ENCODE results near the gene COPA. TPM values are rescaled to one million over a fixed set of nuclear protein-coding genes. Genes with fewer than 3 reads are reported as not detected.
A peak's percentile ranks its signal among the peaks of the same experiment; 100 is the strongest.
"Not testable (repeated sequence)": the region's sequence is repeated elsewhere in the genome, so short reads cannot be mapped to it uniquely, and the experiment has no call there.

The COPA gene
- total RNA-seq, 1 experiment from 2014 or later: 261 TPM

- no peak for DNase-seq (ENCODE audit: low spot score)
Observed at GRCh38 chr1:160326418-160326817, 16.6 kb downstream of the COPA start.

DNA sequence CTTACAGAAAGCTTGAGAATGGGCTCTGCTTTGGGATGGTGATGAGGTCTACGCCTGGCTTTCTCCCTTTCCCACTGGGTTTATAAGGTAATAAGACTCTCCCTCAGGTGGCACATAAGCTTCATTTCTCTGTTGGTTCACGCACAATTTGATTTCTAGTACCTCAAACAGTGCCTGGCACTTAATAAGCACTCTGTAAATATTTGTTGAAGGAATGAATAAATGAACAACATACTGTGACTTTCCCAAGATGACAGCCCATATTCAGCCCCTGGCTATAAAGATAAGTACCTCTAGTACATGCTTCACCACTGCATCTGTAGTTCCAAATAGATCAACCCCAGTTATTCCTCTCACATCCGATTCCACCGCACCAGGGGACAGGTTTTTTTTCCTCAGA, 17.8 kb downstream of the COPA start:
- no peak for DNase-seq (ENCODE audit: low spot score)

- no peak for DNase-seq (ENCODE audit: low spot score)
Observed at GRCh38 chr1:160322831-160323230, 20.2 kb downstream of the COPA start.

- no peak for DNase-seq (ENCODE audit: low spot score)
Observed at GRCh38 chr1:160315359-160315758, 27.7 kb downstream of the COPA start.

DNA sequence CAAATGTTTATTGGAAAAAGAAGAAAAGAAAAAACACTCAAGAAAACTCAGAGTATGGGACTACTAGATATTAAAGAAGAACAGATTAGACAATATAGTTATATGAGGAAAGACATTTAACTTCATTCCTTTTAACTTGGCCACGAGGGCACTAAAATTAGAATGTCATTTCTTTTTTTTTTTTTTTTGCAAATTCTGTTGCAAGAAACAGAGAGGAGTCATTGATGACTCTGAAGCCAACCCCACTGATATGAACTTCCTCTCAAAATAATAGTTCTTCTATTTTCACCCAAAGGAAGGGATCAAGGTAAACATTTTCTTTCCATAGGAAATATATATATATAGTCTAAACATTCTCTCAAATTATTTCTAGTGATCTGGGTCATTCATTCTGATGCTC, 33.5 kb downstream of the COPA start:
- DNase-seq (ENCODE audit: low spot score): no peak

DNA sequence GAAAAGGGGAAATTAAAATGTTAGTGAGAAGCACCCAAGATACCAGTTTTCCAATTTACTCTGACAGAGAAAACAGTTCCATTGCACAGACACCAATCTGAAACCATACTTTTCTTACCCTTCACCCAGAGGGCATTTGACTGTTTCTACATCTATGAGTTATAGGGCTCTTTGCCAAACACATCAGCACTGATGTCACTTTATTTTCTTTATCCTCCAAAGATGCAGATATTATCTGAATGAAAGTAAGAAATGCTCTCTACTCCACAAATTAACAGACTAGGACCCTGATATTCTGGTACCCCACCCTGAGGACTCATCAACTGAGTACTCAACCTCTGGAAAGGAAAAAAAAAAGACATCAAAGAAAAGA, 33.9 kb downstream of the COPA start:
- no peak for DNase-seq (ENCODE audit: low spot score)

GRCh38 chr1:160308451-160309184, 34.4 kb downstream of the COPA start:
- no peak for DNase-seq (ENCODE audit: low spot score)

DNA sequence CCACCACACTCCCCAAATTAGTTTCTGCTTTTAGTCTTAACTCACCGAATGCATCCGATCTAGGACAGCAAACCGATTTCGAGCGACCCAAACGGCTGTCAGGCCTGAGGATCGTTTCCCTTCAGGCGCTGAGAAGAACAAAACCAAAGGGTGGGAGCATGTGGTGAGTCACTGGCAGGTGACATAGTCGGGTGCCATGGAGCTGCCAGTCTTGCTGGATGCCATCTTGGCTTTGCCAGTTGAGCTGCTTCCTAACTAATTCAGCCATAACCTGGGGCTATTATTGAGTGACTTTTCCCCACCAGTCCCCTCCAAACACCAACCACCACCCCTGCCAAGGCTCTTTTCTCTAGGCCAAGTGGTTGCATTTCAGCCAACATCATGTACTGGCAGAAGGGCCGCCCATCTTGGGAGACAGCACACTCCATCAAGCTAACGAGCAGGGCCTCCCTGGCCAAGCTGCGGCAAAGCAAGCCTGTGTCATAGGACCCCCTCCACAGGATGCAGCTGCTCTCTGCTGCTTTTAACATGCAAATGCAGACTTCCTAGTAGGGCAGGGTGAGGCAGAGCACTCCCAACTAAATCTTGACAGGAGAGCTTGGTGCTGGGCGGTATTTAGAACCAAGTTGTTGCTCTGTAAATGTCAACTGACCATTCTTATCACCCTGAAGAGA, 35.8 kb downstream of the COPA start:
- no peak for DNase-seq (ENCODE audit: low spot score)

DNA sequence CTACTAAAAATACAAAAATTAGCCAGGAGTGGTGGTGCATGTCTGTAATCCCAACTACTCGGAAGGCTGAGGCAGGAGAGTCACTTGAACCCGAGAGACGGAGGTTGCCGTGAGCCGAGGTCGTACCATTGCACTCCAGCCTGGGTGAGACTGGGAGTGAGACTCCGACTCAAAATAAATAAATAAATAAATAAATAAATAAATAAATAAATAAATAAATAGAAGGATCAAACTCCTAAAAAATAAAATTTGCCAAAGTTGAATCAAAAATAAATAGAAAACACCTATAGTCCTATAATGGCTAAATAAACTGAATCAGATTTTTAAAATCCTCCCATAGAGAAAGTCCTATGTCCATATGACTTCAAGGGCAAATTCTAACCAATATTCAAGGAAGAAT, 42.9 kb downstream of the COPA start:
- no peak for DNase-seq (ENCODE audit: low spot score)

DNA sequence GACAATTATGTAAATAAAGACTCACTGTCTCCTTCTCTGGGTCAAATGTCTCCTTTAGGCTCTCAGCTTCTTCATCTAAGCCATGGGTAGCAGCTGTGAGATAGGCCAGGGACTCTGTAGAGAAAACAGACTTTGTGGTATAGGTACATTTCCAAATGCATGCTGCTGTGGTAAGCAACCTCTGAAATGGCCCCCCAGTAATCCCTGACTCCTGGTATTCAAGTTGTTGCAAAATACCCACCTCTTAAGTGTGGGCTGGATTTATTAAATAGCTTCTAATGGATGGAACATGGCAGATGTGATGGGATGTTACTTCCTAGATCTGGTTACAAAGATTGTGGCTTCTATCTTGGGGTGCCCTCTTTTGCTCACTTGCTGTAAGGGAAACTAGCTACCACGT, 47.0 kb downstream of the COPA start:
- no peak for DNase-seq (ENCODE audit: low spot score)

DNA sequence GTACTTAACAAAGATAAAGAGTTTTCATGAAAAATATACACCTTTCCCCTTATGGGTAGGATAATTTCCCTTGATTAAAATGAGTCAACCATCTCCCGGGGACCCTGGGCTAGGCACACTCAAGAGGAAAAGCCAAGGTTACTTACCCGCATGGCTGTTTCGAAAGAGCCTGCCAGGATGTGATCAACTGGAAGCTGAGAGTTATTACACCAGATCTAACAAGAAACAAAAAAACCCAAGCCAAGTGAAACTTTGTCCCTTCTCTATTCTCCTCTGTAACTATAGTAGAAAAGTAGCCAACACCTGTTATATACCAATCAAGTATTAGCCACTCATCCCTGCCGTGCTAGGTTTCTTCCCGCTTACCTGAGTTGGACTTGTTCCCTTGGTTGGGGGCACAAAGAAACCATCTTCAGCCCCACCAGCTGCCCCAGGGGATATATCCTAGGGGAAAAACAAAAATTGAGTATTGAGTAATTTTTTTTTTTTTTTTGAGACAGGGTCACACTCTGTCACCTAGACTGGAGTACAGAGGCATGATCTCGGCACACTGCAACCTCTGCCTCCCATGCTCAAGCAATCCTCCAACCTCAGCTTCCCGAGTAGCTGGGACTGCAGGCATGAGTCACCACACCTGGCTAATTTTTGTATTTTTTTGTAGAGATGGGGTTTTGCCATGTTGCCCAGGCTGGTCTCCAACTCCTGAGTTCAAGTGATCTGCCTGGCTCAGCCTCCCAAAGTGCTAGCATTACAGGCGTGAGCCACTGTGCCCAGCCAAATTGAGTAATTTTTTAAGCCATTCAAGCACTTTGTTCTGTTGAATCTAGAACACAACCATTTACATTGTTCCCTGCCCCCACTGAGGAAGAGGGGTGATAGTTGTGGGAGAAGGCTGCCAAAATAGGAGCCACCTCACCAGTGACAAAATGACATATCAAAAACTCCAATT, 49.8 kb downstream of the COPA start:
- no peak for DNase-seq (ENCODE audit: low spot score)

DNA sequence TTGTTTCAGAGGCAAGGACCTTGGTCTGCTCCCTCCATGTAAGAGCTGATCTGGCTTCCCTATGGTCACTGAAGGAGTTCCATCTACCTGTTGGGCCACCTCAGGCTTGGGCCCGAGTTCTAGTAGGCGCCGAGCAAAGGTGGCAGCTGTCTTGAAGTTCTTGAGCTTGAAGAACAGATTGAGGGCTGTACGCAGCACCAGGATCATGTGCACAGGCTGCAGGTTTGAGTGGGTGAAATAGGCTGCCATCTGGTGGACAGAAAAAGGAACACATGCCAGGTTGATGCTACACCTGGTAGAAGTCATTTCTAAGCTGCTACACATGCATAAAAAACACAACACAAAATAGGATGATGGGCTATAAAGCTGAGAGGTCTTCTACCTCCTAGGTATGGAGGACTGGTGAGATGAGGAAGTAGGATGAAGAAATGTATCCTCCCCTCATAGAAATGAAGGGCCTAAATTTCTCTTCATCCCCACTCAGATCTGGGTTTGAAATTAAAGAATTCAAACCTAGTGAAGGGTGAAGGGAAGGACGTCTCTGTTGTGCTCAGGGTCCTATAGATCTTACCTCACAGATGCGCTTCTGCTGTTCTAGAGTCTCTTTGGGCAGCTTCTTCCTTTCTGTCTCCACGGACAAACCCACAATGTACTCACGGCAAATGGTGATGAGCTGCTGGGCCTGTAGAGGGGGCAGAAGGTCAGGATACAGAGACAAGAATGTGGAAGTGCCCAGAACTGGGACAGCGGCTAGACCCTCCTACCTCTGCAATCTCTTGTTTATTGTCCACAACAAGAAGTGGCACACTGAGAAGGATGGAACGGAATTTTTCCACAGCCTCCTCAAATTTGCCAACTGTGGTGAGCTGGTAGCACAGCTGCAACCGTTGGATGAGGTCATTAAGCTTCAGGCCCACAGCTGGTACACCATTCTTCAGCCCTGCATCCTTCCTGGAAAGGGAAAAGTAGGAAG, 51.5 kb downstream of the COPA start:
- DNase-seq (ENCODE audit: low spot score): peak; percentile 86

GRCh38 chr1:160287769-160288168, 55.3 kb downstream of the COPA start:
- DNase-seq (ENCODE audit: low spot score): not testable (repeated sequence)

DNA sequence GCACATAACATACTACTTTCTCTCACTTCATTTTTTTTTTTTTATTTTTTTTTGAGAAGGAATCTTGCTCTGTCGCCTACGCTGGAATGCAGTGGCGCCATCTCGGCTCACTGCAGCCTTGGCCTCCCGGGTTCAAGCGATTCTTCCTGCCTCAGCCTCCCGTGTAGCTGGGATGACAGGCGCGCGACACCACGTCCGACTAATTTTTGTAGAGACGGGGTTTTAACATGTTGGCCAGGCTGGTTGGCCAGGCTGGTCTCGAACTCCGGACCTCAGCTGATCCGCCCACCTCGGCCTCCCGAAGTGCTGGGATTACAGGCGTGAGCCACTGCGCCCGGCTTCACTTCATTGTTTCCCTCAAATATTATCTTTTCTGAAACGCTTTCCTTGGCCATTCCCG, 57.5 kb downstream of the COPA start:
- no peak for DNase-seq (ENCODE audit: low spot score)

DNA sequence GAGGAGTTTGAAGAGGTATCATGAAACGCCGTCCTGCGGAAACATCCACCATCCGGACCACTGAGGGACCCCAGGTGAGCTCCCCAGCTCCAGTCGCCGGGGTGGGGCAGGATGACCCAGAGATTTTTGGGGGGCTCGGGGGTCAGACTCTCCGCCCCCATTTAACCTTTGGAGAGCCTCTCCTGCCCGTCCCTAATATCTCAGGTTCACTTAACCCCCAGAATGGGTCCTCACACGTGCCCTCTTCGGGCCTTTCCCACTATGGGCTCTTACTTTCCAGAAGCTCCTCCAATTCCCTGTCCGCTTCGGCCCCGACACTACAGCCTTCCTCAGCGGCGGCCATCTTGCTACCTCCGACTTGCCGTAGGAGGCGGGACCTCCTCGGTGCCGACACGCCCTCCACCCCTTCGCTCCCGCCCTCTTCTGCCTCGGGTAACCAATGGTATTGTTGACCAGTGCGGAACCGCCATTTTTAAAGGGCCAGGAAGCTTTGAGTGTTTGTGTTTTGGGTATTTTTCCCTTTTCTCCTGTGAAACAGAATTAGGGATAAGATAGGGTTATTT, 58.2 kb downstream of the COPA start, which contains the start of gene PEX19:
Gene PEX19, minus strand, starts transcription at position 352 of the 563 bp plus-strand sequence. Its CDS starts 9 bp downstream, at position 343.
- DNase-seq (ENCODE audit: low spot score): peak; percentile 93

DNA sequence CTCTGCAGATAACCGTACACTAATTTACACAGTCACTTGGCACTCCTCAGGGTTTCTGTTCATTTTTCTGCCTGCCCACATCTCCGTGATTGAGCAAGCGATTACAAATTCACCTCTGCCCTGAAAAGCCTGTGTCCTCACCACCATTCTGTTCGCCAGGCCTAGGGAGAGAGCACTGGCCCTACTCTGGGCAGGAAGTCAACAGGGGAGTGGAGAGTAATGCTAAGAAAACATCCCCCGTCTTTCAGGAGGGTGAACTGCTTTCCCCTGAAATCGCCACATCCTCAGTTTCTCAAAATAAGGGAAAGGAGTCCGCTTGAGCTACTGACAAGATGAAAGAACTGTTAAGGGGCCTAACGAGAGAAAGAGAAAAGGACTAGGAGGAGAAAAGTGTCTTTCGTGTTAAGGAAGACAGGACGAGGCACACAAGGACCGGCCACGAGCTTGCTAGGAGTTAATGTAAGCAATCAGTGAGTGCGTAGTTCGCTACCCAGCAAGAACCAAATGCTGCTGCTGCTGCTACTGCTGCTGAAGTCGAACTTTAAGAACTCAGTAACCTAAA, 58.7 kb downstream of the COPA start:
- DNase-seq (ENCODE audit: low spot score): peak; percentile 62

DNA sequence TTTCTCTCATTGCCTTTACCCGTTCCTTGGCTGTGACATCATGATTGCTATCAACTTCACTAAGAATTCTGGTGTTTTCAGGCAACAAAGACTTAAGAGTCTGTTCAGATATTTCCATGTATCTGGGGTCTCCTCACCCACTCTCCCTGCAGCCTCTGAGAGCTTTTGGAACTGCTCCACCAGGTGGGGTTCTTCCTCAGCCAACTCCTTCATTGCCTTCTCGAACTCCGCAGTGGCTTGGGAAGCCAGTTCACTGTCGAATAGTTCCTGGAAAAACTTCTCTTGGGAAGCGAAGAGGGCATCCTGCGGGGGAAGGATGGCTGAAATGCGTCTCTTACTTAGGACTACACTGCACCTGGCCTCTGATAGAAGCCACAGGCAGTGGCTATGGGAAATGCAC, 60.2 kb downstream of the COPA start:
- DNase-seq (ENCODE audit: low spot score): no peak

DNA sequence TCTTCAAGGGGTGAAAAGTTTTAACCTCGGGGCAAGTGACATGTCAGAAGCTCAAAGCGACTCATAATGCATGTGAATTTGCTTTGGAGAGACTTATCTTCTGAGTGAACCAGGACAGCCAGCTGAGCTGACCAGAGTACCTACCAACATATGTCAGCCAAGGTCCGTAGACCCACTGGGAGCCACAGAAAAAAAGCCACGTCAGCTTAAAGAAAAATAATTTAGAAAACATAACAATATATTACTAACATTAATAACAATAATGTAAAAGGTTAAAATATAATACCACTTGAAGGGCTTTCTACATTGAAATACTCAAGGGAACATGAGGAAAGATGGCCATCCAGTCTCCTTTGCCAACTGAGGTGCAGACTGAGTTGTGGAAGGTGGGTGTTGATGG, 65.1 kb downstream of the COPA start:
- no peak for DNase-seq (ENCODE audit: low spot score)

DNA sequence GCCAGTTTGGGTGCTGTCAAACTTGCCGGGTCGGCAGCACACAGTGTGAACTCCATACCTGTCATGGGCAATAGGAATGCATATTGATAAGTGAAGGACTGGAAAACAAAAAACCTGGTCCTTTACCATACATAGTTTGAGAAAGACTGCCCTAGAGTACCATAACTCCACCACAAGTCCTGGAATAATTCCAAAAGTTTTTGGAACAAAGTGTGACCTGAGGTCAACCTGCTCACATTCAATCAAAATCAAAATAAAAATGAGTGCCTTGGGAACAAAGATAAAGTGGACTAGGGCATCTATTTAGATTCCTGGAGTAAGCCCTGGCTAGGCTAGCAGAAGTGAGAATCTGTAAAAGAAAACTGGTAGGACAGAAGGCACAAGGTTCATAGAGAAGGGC, 65.7 kb downstream of the COPA start:
- DNase-seq (ENCODE audit: low spot score): no peak

DNA sequence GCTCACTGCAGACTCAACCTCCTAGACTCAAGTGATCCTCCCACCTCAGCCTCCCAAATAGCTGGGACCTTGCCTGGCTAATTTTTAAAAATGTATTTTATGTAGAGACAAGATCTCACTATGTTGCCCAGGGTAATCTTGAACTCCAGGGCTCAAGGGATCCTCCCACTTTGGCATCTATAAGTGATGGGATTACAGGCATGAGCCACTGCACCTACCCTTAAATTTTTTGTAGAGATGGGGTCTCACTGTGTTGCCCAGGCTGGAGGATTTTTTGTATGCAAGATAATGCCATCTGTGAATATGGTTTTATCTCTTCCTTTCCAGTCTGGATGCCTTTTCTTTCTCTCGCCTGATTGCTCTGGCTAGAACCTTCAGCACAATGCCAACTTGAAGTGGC, 72.0 kb downstream of the COPA start:
- DNase-seq (ENCODE audit: low spot score): no peak
